ENCODE measurements around the gene TMEM108.

The TMEM108 gene

GRCh38 chr3:133396906-133397305 lies 358.7 kb downstream of the TMEM108 start:
- H3K9ac ChIP-seq (ENCODE audit: low read length), result no peak overlapping the region
- H2AK5ac ChIP-seq (ENCODE audit: low read length), result no peak overlapping the region
- no peak overlapping the region for H3K14ac ChIP-seq (ENCODE audit: low read length)
- no peak overlapping the region for H4K8ac ChIP-seq (ENCODE audit: low read depth, low read length)
- H3K79me2 ChIP-seq (ENCODE audit: control insufficient read depth, insufficient read depth, low read length, poor library complexity), result no peaks in the 10 kb centered on the region
- no peak overlapping the region for H3K4me3 ChIP-seq (ENCODE audit: low read depth, low read length)
- peaks cover 3 to 4% of the 10 kb centered on the region in 2 experiments for H3K4me1 ChIP-seq (ENCODE audit: control insufficient read depth in 1 of 2, insufficient read depth in 2 of 2, low read length in 2 of 2)
- H3K79me1 ChIP-seq (ENCODE audit: low read length), result no peaks in the 10 kb centered on the region
- no peak overlapping the region for H3K4me2 ChIP-seq (ENCODE audit: low read length)
- no peaks in the 10 kb centered on the region for H3K36me3 ChIP-seq (ENCODE audit: control insufficient read depth in 1 of 2, insufficient read depth in 2 of 2, low read length in 2 of 2)
- no peak overlapping the region for H4K12ac ChIP-seq (ENCODE audit: low read depth, low read length)
- no peak overlapping the region for H3K4ac ChIP-seq (ENCODE audit: low read depth, low read length)
- H2AFZ ChIP-seq (ENCODE audit: insufficient read depth, low read length, poor library complexity), result no peak overlapping the region
- H3K9me3 ChIP-seq (ENCODE audit: insufficient read depth, low read depth, low read length), result peaks cover 3% of the 10 kb centered on the region
- DNase-seq, result no peak
- H3K27me3 ChIP-seq (ENCODE audit: insufficient read depth, low read length), result no peaks in the 10 kb centered on the region
- H4K91ac ChIP-seq (ENCODE audit: low read depth, low read length), result no peak overlapping the region
- no peak overlapping the region for H2BK12ac ChIP-seq (ENCODE audit: low read length)
- no peak overlapping the region for H3K23ac ChIP-seq (ENCODE audit: low read length)
- H3K18ac ChIP-seq (ENCODE audit: low read length), result no peak overlapping the region
- no peak overlapping the region for H2BK120ac ChIP-seq (ENCODE audit: insufficient read depth, low read length, poor library complexity)
- no CpG with 5 or more reads among the region's 10 CpGs for WGBS (ENCODE audit: extremely low coverage, insufficient coverage, insufficient read length)
- no peak overlapping the region for H2BK5ac ChIP-seq (ENCODE audit: low read depth, low read length, poor library complexity)
- no peak overlapping the region for H3K27ac ChIP-seq (ENCODE audit: low read depth, low read length)

GRCh38 chr3:133400006-133400515 lies 361.9 kb downstream of the TMEM108 start, which contains the start of gene BFSP2:
TSS of gene BFSP2 (plus strand) at chr3:133400056. CDS start at chr3:133400084, 28 bp downstream.
- no peak within 1 kb of the TSS for H3K9ac ChIP-seq (ENCODE audit: low read length)
- H2AFZ ChIP-seq (ENCODE audit: insufficient read depth, low read length, poor library complexity), result no peak within 1 kb of the TSS
- DNase-seq, result no peak
- H2BK5ac ChIP-seq (ENCODE audit: low read depth, low read length, poor library complexity), result no peak within 1 kb of the TSS
- H4K8ac ChIP-seq (ENCODE audit: low read depth, low read length), result no peak within 1 kb of the TSS
- no peak within 1 kb of the TSS for H3K4me3 ChIP-seq (ENCODE audit: low read depth, low read length)
- H2BK12ac ChIP-seq (ENCODE audit: low read length), result no peak within 1 kb of the TSS
- H3K14ac ChIP-seq (ENCODE audit: low read length), result no peak within 1 kb of the TSS
- H4K91ac ChIP-seq (ENCODE audit: low read depth, low read length), result no peak within 1 kb of the TSS
- no peak within 1 kb of the TSS for H3K18ac ChIP-seq (ENCODE audit: low read length)
- H4K12ac ChIP-seq (ENCODE audit: low read depth, low read length), result no peak within 1 kb of the TSS
- H3K4ac ChIP-seq (ENCODE audit: low read depth, low read length), result no peak within 1 kb of the TSS
- no peaks in the 10 kb centered on the region for H3K4me1 ChIP-seq (ENCODE audit: control insufficient read depth in 1 of 2, insufficient read depth in 2 of 2, low read length in 2 of 2)
- no peaks in the 10 kb centered on the region for H3K79me2 ChIP-seq (ENCODE audit: control insufficient read depth, insufficient read depth, low read length, poor library complexity)
- WGBS (ENCODE audit: extremely low coverage, insufficient coverage, insufficient read length), result no CpG with 5 or more reads among the region's 15 CpGs
- H2AK5ac ChIP-seq (ENCODE audit: low read length), result no peak within 1 kb of the TSS
- H2BK120ac ChIP-seq (ENCODE audit: insufficient read depth, low read length, poor library complexity), result no peak within 1 kb of the TSS
- no peaks in the 10 kb centered on the region for H3K36me3 ChIP-seq (ENCODE audit: control insufficient read depth in 1 of 2, insufficient read depth in 2 of 2, low read length in 2 of 2)
- no peak within 1 kb of the TSS for H3K23ac ChIP-seq (ENCODE audit: low read length)
- no peak within 1 kb of the TSS for H3K27ac ChIP-seq (ENCODE audit: low read depth, low read length)
- H3K27me3 ChIP-seq (ENCODE audit: insufficient read depth, low read length), result no peaks in the 10 kb centered on the region
- H3K4me2 ChIP-seq (ENCODE audit: low read length), result no peak within 1 kb of the TSS
- no peaks in the 10 kb centered on the region for H3K9me3 ChIP-seq (ENCODE audit: insufficient read depth, low read depth, low read length)
- no peaks in the 10 kb centered on the region for H3K79me1 ChIP-seq (ENCODE audit: low read length)

GRCh38 chr3:133401374-133402135 lies 363.4 kb downstream of the TMEM108 start:
- H3K36me3 ChIP-seq (ENCODE audit: control insufficient read depth in 1 of 2, insufficient read depth in 2 of 2, low read length in 2 of 2), result no peaks in the 10 kb centered on the region
- DNase-seq, result no peak
- no peak overlapping the region for H3K23ac ChIP-seq (ENCODE audit: low read length)
- H2AFZ ChIP-seq (ENCODE audit: insufficient read depth, low read length, poor library complexity), result no peak overlapping the region
- no peak overlapping the region for H3K14ac ChIP-seq (ENCODE audit: low read length)
- no peak overlapping the region for H2BK12ac ChIP-seq (ENCODE audit: low read length)
- no peak overlapping the region for H4K91ac ChIP-seq (ENCODE audit: low read depth, low read length)
- WGBS (ENCODE audit: extremely low coverage, insufficient coverage, insufficient read length), result no CpG with 5 or more reads among the region's 2 CpGs
- H3K27me3 ChIP-seq (ENCODE audit: insufficient read depth, low read length), result no peaks in the 10 kb centered on the region
- no peak overlapping the region for H3K27ac ChIP-seq (ENCODE audit: low read depth, low read length)
- no peaks in the 10 kb centered on the region for H3K79me1 ChIP-seq (ENCODE audit: low read length)
- no peak overlapping the region for H3K18ac ChIP-seq (ENCODE audit: low read length)
- no peaks in the 10 kb centered on the region for H3K9me3 ChIP-seq (ENCODE audit: insufficient read depth, low read depth, low read length)
- no peak overlapping the region for H3K9ac ChIP-seq (ENCODE audit: low read length)
- no peak overlapping the region for H4K8ac ChIP-seq (ENCODE audit: low read depth, low read length)
- no peak overlapping the region for H2BK5ac ChIP-seq (ENCODE audit: low read depth, low read length, poor library complexity)
- no peak overlapping the region for H3K4ac ChIP-seq (ENCODE audit: low read depth, low read length)
- no peaks in the 10 kb centered on the region for H3K79me2 ChIP-seq (ENCODE audit: control insufficient read depth, insufficient read depth, low read length, poor library complexity)
- no peak overlapping the region for H2AK5ac ChIP-seq (ENCODE audit: low read length)
- no peak overlapping the region for H3K4me3 ChIP-seq (ENCODE audit: low read depth, low read length)
- no peak overlapping the region for H4K12ac ChIP-seq (ENCODE audit: low read depth, low read length)
- H3K4me2 ChIP-seq (ENCODE audit: low read length), result no peak overlapping the region
- H2BK120ac ChIP-seq (ENCODE audit: insufficient read depth, low read length, poor library complexity), result no peak overlapping the region
- H3K4me1 ChIP-seq (ENCODE audit: control insufficient read depth in 1 of 2, insufficient read depth in 2 of 2, low read length in 2 of 2), result no peaks in the 10 kb centered on the region

- H4K91ac ChIP-seq (ENCODE audit: low read depth, low read length), result no peak overlapping the region
- H3K79me1 ChIP-seq (ENCODE audit: low read length), result no peaks in the 10 kb centered on the region
- H3K18ac ChIP-seq (ENCODE audit: low read length), result no peak overlapping the region
- no peak overlapping the region for H2AK5ac ChIP-seq (ENCODE audit: low read length)
- no peak overlapping the region for H3K4ac ChIP-seq (ENCODE audit: low read depth, low read length)
- no peak overlapping the region for H3K4me3 ChIP-seq (ENCODE audit: low read depth, low read length)
- no peaks in the 10 kb centered on the region for H3K9me3 ChIP-seq (ENCODE audit: insufficient read depth, low read depth, low read length)
- WGBS (ENCODE audit: extremely low coverage, insufficient coverage, insufficient read length), result no CpG with 5 or more reads among the region's 3 CpGs
- no peak overlapping the region for H2AFZ ChIP-seq (ENCODE audit: insufficient read depth, low read length, poor library complexity)
- no peak overlapping the region for H4K8ac ChIP-seq (ENCODE audit: low read depth, low read length)
- no peak for DNase-seq
- no peak overlapping the region for H3K23ac ChIP-seq (ENCODE audit: low read length)
- H3K36me3 ChIP-seq (ENCODE audit: control insufficient read depth in 1 of 2, insufficient read depth in 2 of 2, low read length in 2 of 2), result no peaks in the 10 kb centered on the region
- H2BK120ac ChIP-seq (ENCODE audit: insufficient read depth, low read length, poor library complexity), result no peak overlapping the region
- H2BK12ac ChIP-seq (ENCODE audit: low read length), result no peak overlapping the region
- no peak overlapping the region for H3K9ac ChIP-seq (ENCODE audit: low read length)
- no peak overlapping the region for H3K4me2 ChIP-seq (ENCODE audit: low read length)
- H2BK5ac ChIP-seq (ENCODE audit: low read depth, low read length, poor library complexity), result no peak overlapping the region
- H3K4me1 ChIP-seq (ENCODE audit: control insufficient read depth in 1 of 2, insufficient read depth in 2 of 2, low read length in 2 of 2), result no peaks in the 10 kb centered on the region
- no peaks in the 10 kb centered on the region for H3K79me2 ChIP-seq (ENCODE audit: control insufficient read depth, insufficient read depth, low read length, poor library complexity)
- no peak overlapping the region for H4K12ac ChIP-seq (ENCODE audit: low read depth, low read length)
- no peak overlapping the region for H3K27ac ChIP-seq (ENCODE audit: low read depth, low read length)
- H3K14ac ChIP-seq (ENCODE audit: low read length), result no peak overlapping the region
- H3K27me3 ChIP-seq (ENCODE audit: insufficient read depth, low read length), result no peaks in the 10 kb centered on the region
Observed at GRCh38 chr3:133404920-133405319, 366.7 kb downstream of the TMEM108 start.

All from trophoblast cell (in vitro differentiated cells and primary cell).